OCI-LY7 (cell line): Measurements from ENCODE around the gene PMVK.

Experiments
- CTCF ChIP-seq: fragments of 200-600 bp; sonication (generic); conservative IDR thresholded peaks from 2 replicates; pipeline ENCODE4 v1.5.1; 2014; ENCODE audit warnings: mild to moderate bottlenecking, antibody characterized with exemption, low read length, moderate library complexity, mixed read lengths
- EZH2phosphoT487 ChIP-seq: fragments of 200-600 bp; sonication (generic); IDR thresholded peaks from 2 replicates; pipeline ENCODE4 v1.6.1; 2018; ENCODE audit warnings: low read depth, borderline replicate concordance, mild to moderate bottlenecking, mixed run types, antibody characterized with exemption, low read length, moderate library complexity, mixed read lengths

DNA sequence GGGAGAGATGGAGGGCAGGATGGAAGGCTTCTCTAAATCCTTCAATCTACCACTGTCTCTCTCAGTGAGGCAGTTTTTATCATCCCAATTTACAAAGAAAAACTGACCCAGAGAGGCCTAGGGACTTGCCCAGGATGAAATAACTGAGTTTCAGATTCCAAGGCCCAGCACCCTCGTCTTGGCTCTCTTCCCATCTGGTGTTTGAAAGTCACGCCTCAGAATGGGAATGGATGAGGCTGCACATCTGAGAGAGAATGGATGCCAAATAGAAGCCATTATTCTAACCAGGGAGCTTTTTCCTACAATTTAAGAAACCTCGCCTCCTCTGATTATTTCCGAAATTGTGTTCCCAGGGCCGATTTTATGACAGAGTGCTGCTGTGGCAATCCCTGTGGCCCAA is 55.8 kb downstream of the PMVK start:
- no peak for TF ChIP-seq CTCF
- no peak for TF ChIP-seq EZH2phosphoT487
